ENCODE data around the gene HMCN2. TPM values are rescaled to one million over a fixed set of nuclear protein-coding genes. Genes with fewer than 3 reads are reported as not detected.
A peak's percentile ranks its signal among the peaks of the same experiment; 100 is the strongest.

Gene HMCN2
- total RNA-seq, 6 donors from 2014 or later: 0.76 to 7.3 (median 1.5) TPM

DNA sequence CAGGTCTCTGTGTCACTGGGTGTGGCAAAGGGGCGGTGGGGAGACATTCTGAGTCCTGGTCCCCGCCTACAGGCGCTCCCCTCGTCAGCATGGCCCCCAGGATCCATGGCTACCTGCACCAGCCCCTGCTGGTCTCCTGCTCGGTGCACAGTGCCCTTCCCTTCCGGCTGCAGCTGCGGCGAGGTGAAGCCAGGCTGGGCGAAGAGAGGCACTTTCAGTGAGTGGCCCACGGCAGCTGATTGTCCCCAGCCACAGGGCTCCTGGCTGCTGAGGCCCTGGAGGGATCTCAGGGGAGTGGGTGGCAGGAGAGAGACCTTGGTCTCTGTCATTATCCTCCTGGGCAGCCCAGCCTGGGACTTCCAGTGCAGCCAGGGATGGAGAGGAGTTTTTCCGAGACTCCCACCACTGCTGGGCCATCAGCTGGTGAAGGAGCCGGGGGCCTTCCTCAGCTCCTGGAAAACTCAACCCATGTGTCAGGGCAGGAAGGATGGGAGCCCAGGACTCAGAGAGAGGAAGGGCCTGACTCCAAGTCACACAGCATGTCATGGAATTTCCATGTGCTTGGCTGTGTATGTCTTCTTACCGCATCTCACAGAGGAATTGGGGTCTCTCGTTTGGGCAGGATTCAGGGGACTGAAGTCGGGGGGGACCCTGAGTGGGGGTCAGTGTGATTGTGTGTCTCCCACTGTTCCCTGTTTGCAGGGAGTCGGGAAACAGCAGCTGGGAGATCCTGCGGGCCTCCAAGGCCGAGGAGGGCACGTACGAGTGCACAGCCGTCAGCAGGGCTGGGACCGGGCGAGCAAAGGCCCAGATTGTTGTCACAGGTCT lies 37.4 kb downstream of the HMCN2 start:
- no peak for TF ChIP-seq POLR2AphosphoS5 (IDR thresholded peaks at IDR 0.05)
- TF ChIP-seq POLR2A (IDR thresholded peaks at IDR 0.05): no peak
- no peak for TF ChIP-seq EP300 (IDR thresholded peaks at IDR 0.05)
- TF ChIP-seq, protein P1, sequence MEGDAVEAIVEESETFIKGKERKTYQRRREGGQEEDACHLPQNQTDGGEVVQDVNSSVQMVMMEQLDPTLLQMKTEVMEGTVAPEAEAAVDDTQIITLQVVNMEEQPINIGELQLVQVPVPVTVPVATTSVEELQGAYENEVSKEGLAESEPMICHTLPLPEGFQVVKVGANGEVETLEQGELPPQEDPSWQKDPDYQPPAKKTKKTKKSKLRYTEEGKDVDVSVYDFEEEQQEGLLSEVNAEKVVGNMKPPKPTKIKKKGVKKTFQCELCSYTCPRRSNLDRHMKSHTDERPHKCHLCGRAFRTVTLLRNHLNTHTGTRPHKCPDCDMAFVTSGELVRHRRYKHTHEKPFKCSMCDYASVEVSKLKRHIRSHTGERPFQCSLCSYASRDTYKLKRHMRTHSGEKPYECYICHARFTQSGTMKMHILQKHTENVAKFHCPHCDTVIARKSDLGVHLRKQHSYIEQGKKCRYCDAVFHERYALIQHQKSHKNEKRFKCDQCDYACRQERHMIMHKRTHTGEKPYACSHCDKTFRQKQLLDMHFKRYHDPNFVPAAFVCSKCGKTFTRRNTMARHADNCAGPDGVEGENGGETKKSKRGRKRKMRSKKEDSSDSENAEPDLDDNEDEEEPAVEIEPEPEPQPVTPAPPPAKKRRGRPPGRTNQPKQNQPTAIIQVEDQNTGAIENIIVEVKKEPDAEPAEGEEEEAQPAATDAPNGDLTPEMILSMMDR (IDR thresholded peaks at IDR 0.05): no peak
- no peaks in the 10 kb centered on the region for H3K27me3 ChIP-seq

DNA sequence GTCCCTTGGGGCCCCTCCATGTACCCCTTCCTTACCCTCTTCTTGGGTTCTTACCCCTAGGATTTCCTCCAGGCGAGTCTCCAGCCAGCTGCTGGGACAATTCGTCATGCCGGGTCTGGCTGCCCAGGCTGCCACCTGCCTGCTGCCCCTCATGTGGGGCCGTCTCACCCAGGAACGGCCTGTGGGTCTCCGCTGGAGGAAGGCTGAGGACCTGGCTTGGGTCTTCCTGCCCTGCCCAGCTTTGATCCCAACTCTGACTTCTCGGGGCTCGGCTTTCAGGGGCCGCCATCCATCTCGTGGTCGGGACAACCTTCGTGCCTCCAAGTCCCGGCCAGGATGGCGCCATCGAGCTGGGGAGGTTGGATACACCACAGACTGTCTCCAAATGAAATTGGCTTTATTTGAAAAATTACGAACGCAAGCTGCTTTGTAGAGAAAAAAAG lies 38.1 kb downstream of the HMCN2 start:
- DNase-seq: no peak
- 74 to 75% methylated on average over 16 to 17 of the region's 17 CpGs for WGBS, 2 donors
- no peaks in the 10 kb centered on the region for H3K36me3 ChIP-seq

More for the DNA sequence above, 37.4 kb downstream of the HMCN2 start:
- H3K4me1 ChIP-seq: no peaks in the 10 kb centered on the region
- DNase-seq (no peak), ATAC-seq (ENCODE audit: low FRiP score in 2 of 2) (no peak)
- no peak overlapping the region for H3K4me3 ChIP-seq
- H3K36me3 ChIP-seq: no peaks in the 10 kb centered on the region
- 83 to 86% methylated on average over 9 to 18 of the region's 23 CpGs for WGBS, 2 donors
- no peaks in the 10 kb centered on the region for H3K9me3 ChIP-seq
- H3K27ac ChIP-seq: no peak overlapping the region

DNA sequence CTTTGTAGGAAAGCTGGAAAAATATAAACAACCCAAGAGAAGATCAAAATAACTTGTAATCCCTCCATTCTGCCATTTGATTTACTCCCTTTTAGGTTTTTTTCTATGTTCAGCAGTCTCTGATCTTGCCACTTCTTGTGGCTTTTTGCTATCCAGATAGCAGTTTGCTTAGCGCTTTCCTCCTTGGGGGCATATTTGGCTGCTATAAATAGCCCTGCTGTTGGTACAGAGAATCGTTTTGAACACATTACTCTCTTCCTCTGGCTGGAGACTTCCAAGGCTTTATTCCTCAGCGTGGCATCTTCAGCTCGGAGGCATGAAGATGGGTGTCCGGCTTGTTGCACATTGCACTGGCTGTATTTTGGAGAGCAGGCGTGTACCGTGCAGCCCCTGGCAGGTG lies 38.6 kb downstream of the HMCN2 start:
- no peaks in the 10 kb centered on the region for H3K36me3 ChIP-seq
- H3K27me3 ChIP-seq: no peaks in the 10 kb centered on the region
- DNase-seq (no peak), ATAC-seq (ENCODE audit: low FRiP score in 2 of 2) (no peak)
- 67 to 68% methylated on average over 7 of the region's 7 CpGs for WGBS, 2 donors
- H3K27ac ChIP-seq: no peak overlapping the region
- TF ChIP-seq POLR2A (IDR thresholded peaks at IDR 0.05) (no peak), EP300 (IDR thresholded peaks at IDR 0.05) (no peak), POLR2AphosphoS5 (IDR thresholded peaks at IDR 0.05) (no peak)
- TF ChIP-seq, protein P1 (IDR thresholded peaks at IDR 0.05): no peak
- H3K9me3 ChIP-seq: no peaks in the 10 kb centered on the region
- H3K4me3 ChIP-seq: no peak overlapping the region
- no peaks in the 10 kb centered on the region for H3K4me1 ChIP-seq

More for the DNA sequence above, 38.1 kb downstream of the HMCN2 start:
- Histone ChIP-seq H3K9me3 (no peaks in the 10 kb centered on the region), H3K4me1 (no peaks in the 10 kb centered on the region), H3K4me3 (no peak overlapping the region), H3K27me3 (no peaks in the 10 kb centered on the region), H3K27ac (no peak overlapping the region)
- no peak for ATAC-seq (ENCODE audit: low FRiP score in 2 of 2)
- TF ChIP-seq POLR2A (IDR thresholded peaks at IDR 0.05) (no peak), EP300 (IDR thresholded peaks at IDR 0.05) (no peak)

DNA sequence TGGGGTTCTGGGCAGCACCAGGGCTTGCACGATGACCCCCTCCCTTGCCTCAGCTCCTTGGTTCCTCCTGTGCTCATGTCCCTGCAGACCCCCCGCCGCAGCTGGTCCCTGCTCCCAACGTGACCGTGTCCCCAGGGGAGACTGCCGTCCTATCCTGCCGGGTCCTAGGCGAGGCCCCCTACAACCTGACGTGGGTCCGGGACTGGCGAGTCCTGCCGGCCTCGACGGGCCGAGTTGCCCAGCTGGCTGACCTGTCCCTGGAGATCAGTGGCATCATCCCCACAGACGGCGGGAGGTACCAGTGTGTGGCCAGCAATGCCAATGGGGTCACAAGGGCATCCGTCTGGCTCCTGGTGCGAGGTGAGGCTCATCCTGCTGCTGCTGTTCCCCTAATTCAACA lies 39.1 kb downstream of the HMCN2 start:
- 92% methylated on average over 2 to 15 of the region's 19 CpGs for WGBS, 2 donors
- ATAC-seq (ENCODE audit: low FRiP score in 2 of 2) (no peak), DNase-seq (peak in 1 of 2 donors; percentile 81)
- Histone ChIP-seq H3K36me3 (no peaks in the 10 kb centered on the region), H3K27me3 (no peaks in the 10 kb centered on the region), H3K4me1 (no peaks in the 10 kb centered on the region), H3K4me3 (no peak overlapping the region), H3K9me3 (no peaks in the 10 kb centered on the region), H3K27ac (no peak overlapping the region)
- TF ChIP-seq POLR2A (IDR thresholded peaks at IDR 0.05) (no peak), POLR2AphosphoS5 (IDR thresholded peaks at IDR 0.05) (no peak), EP300 (IDR thresholded peaks at IDR 0.05) (no peak)
- TF ChIP-seq, protein P1 (IDR thresholded peaks at IDR 0.05): no peak

DNA sequence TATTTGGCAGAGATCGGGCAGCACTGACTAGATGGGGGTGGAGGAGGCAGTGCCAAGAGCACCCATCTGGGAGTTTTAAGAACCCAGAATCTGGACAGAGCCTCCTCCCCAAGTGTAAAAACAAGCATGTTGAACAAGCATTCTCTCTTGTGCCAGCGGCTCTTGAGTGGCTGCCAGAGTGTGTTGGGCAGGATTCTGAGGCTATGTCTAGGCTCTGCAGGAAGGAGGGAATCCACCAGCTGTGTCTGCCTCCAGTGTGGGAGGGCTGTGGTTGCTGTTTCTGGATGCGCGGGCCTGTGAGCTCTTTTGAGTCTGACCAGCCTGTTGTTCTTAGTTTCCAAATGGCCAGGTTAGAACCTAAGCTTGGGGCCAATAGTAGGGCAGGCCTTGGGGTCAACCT lies 39.8 kb downstream of the HMCN2 start:
- H3K27ac ChIP-seq: no peak overlapping the region
- 77 to 79% methylated on average over 2 to 4 of the region's 4 CpGs for WGBS, 2 donors
- no peak for TF ChIP-seq EP300 (IDR thresholded peaks at IDR 0.05)
- TF ChIP-seq, protein P1 (IDR thresholded peaks at IDR 0.05): no peak
- TF ChIP-seq POLR2A (IDR thresholded peaks at IDR 0.05): no peak
- no peak for TF ChIP-seq POLR2AphosphoS5 (IDR thresholded peaks at IDR 0.05)
- H3K4me1 ChIP-seq: no peaks in the 10 kb centered on the region
- H3K9me3 ChIP-seq: no peaks in the 10 kb centered on the region
- H3K36me3 ChIP-seq: no peaks in the 10 kb centered on the region
- H3K27me3 ChIP-seq: no peaks in the 10 kb centered on the region
- H3K4me3 ChIP-seq: no peak overlapping the region
- no peak for DNase-seq
- ATAC-seq (ENCODE audit: low FRiP score in 2 of 2): no peak

Data from upper lobe of left lung (tissue), 6 donors.